GM12878 (cell line): ENCODE measurements around the gene PARD6A. TPM values are rescaled to one million over a fixed set of nuclear protein-coding genes. Genes with fewer than 3 reads are reported as not detected.

Source experiments
- ATAC-seq: fragments of 200-7000 bp; cut with Tn5 transposase; 3 replicates; pipeline ENCODE4 v1.9.1; 2020; ENCODE audit warnings: mild to moderate bottlenecking, moderate library complexity
- BruUV-seq: library from RNA; stranded (reverse); fragments of 400-500 nt; replicated peaks from 2 replicates; lab custom pipeline; 2021; lab: Mats Ljungman, UMichigan
- CTCF ChIA-PET: fragments of 300-600 bp; sonication (Branson Sonifier 250); formaldehyde crosslinking; extraction: SDS; loops from one replicate; lab custom pipeline; 2021; ENCODE audit warnings: inconsistent platforms; lab: Yijun Ruan, JAX
- POLR2A ChIA-PET: fragments of 350-600 bp; formaldehyde crosslinking; extraction: SDS; loops from one replicate; lab custom pipeline; 2021; ENCODE audit warnings: inconsistent platforms; lab: Charles Lee
- RAD21 ChIA-PET: fragments of 300-600 bp; sonication (Branson Sonifier 250); formaldehyde crosslinking; loops from one replicate; lab custom pipeline; 2023; ENCODE audit warnings: antibody characterized with exemption; ENCODE audit not compliant: unreplicated experiment; lab: Charles Lee
- SMC1A ChIA-PET: fragments of 300-600 bp; sonication (Branson Sonifier 250); formaldehyde crosslinking; loops from one replicate; lab custom pipeline; 2023; ENCODE audit not compliant: unreplicated experiment, uncharacterized antibody; lab: Charles Lee
- DNase-seq: peaks from one replicate; pipeline ENCODE4 v3.0.0-alpha.2; 2011; ENCODE audit warnings: low read depth, low spot score
- FAIRE-seq: peaks from 3 replicates; lab custom pipeline; 2011; peaks lifted over from hg19 to GRCh38; lab: Jason Lieb, UNC
- H2AFZ ChIP-seq: 2 replicates; pipeline ENCODE4 v1.6.0; 2011; ENCODE audit warnings: low read depth, low read length, control low read depth; ENCODE audit not compliant: control insufficient read depth
- H3K27ac ChIP-seq: 2 replicates; pipeline ENCODE4 v1.5.1; 2011; ENCODE audit warnings: control low read depth; ENCODE audit not compliant: control insufficient read depth, insufficient read depth
- H3K27me3 ChIP-seq, 2 experiments: replicated peaks in 1 of 2; 2 replicates each; pipeline versions ENCODE4 v1.6.0 to v1.6.1; 2011; ENCODE audit warnings: low read length in 1 of 2; ENCODE audit not compliant: control insufficient read depth in 2 of 2, insufficient read depth in 2 of 2
- H3K36me3 ChIP-seq, 2 experiments: 2 replicates each; pipeline ENCODE4 v1.5.1; 2011; ENCODE audit warnings: low read length in 1 of 2; ENCODE audit not compliant: control insufficient read depth in 2 of 2, insufficient read depth in 2 of 2
- H3K4me1 ChIP-seq: 2 replicates; pipeline ENCODE4 v1.6.1; 2011; ENCODE audit warnings: mild to moderate bottlenecking, low read length, moderate library complexity, mixed read lengths; ENCODE audit not compliant: control insufficient read depth, insufficient read depth
- H3K4me2 ChIP-seq: 2 replicates; pipeline ENCODE4 v1.6.0; 2011; ENCODE audit warnings: control low read depth; ENCODE audit not compliant: control insufficient read depth, insufficient read depth
- H3K4me3 ChIP-seq: fragments of 200-600 bp; sonication (generic); 2 replicates; pipeline ENCODE4 v1.5.1; 2016
- H3K79me2 ChIP-seq: 2 replicates; pipeline ENCODE4 v1.6.0; 2011; ENCODE audit warnings: low read length; ENCODE audit not compliant: control insufficient read depth, insufficient read depth
- H3K9ac ChIP-seq: 2 replicates; pipeline ENCODE4 v1.8.0; 2011; ENCODE audit warnings: low read length, control low read depth, mixed read lengths; ENCODE audit not compliant: control insufficient read depth, insufficient read depth
- H3K9me3 ChIP-seq: replicated peaks from 3 replicates; pipeline ENCODE4 v1.5.1; 2011; ENCODE audit warnings: mild to moderate bottlenecking, low read length; ENCODE audit not compliant: control insufficient read depth, insufficient read depth
- H4K20me1 ChIP-seq: 2 replicates; pipeline ENCODE4 v1.6.0; 2011; ENCODE audit not compliant: control insufficient read depth, insufficient read depth
- BCL11A ChIP-seq: IDR thresholded peaks from 2 replicates; pipeline ENCODE4 v1.6.1; 2011; ENCODE audit warnings: low read depth, low read length
- FOXK2 ChIP-seq: fragments of 450-650 bp; IDR thresholded peaks from 2 replicates; pipeline ENCODE4 v1.6.1; 2017; ENCODE audit warnings: mild to moderate bottlenecking, moderate library complexity
- IRF4 ChIP-seq: IDR thresholded peaks from 2 replicates; pipeline ENCODE4 v1.6.1; 2011; ENCODE audit warnings: low read depth, low read length
- MTA2 ChIP-seq: fragments of 450-650 bp; IDR thresholded peaks from 2 replicates; pipeline ENCODE4 v1.6.1; 2016; ENCODE audit warnings: low read depth, mild to moderate bottlenecking, moderate library complexity
- MYB ChIP-seq: fragments of 150-350 bp; IDR thresholded peaks from 2 replicates; pipeline ENCODE4 v1.6.1; 2014; ENCODE audit warnings: mild to moderate bottlenecking, low read depth, low read length, borderline replicate concordance
- NFXL1 ChIP-seq: fragments of 450-650 bp; IDR thresholded peaks from 2 replicates; pipeline ENCODE4 v1.6.1; 2017; ENCODE audit warnings: antibody characterized with exemption, mild to moderate bottlenecking, borderline replicate concordance
- PAX5 ChIP-seq: IDR thresholded peaks from 2 replicates; pipeline ENCODE4 v1.6.1; 2011; ENCODE audit warnings: low read depth, low read length, borderline replicate concordance
- POU2F2 ChIP-seq: IDR thresholded peaks from 3 replicates; pipeline ENCODE4 v1.6.1; 2011; ENCODE audit warnings: low read depth, mild to moderate bottlenecking, low read length, borderline replicate concordance
- SMC3 ChIP-seq: IDR thresholded peaks from 2 replicates; pipeline ENCODE4 v1.6.1; 2011; ENCODE audit warnings: low read length, improper control_type of control experiment, borderline replicate concordance
- TARDBP ChIP-seq: IDR thresholded peaks from 2 replicates; pipeline ENCODE4 v1.6.1; 2016; ENCODE audit warnings: borderline replicate concordance
- TCF3 ChIP-seq: IDR thresholded peaks from 2 replicates; pipeline ENCODE4 v1.6.1; 2012; ENCODE audit warnings: low read depth, mild to moderate bottlenecking, low read length, borderline replicate concordance; ENCODE audit not compliant: insufficient read depth
- ZBED1 ChIP-seq: IDR thresholded peaks from 2 replicates; pipeline ENCODE4 v1.6.1; 2016; ENCODE audit warnings: borderline replicate concordance
- ZNF24 ChIP-seq: fragments of 450-650 bp; IDR thresholded peaks from 2 replicates; pipeline ENCODE4 v1.6.1; 2017; ENCODE audit warnings: antibody characterized with exemption, mild to moderate bottlenecking
- ZNF274 ChIP-seq: IDR thresholded peaks from one replicate; pipeline ENCODE4 v1.8.0; 2011; ENCODE audit not compliant: insufficient read length, insufficient read depth
- WGBS: methylation state at CpG from one replicate; pipeline ENCODE4 v1.1.6; 2016; ENCODE audit warnings: low lambda C conversion rate; ENCODE audit not compliant: insufficient replicate concordance, insufficient coverage; ENCODE audit errors: missing lambda C conversion rate; 5-methylcytosine and 5-hydroxymethylcytosine counted together
- in situ Hi-C: fragments of 300-500 bp; cut with MboI; formaldehyde crosslinking; loops from 9 replicates; pipeline ENCODE4 v1.14.3; 2018; ENCODE audit warnings: mixed read lengths
- intact Hi-C: fragments of 100-400 bp; cut with micrococcal nuclease; formaldehyde crosslinking; loops from one replicate; pipeline ENCODE4 v1.14.2; 2022; ENCODE audit not compliant: unreplicated experiment
- polyA plus RNA-seq, 11 experiments: library from polyadenylated mRNA; depleted of rRNA in 4 of 11; unstranded in 6 of 11; stranded (reverse) in 5 of 11; fragments of >200 nt; fragmentation: Nextera tagmentation in 4 of 11; fragmentation: Illumina TruSeq in 1 of 11; extraction: Ambion mirVana in 4 of 11; extraction: Trizol in 1 of 11; gene quantifications; 1 replicate in 1 of 11; 2 replicates in 10 of 11; pipeline versions ENCODE4 v1.2.1 to v1.2.3, GENCODE V29; 2011 to 2016; ENCODE audit warnings: inconsistent platforms in 2 of 11, missing spikeins in 2 of 11, low read depth in 1 of 11
- total RNA-seq, 4 experiments: library from RNA; depleted of rRNA in 3 of 4; stranded (reverse); fragments of >200 nt in 3 of 4; fragmentation: Illumina TruSeq in 1 of 4; extraction: Trizol in 1 of 4; gene quantifications; 2 replicates each; pipeline versions ENCODE4 v1.2.1 to v1.2.3, GENCODE V29; 2013 to 2021
- TF ChIP-seq, protein P1 (sequence below): fragments of 150-350 bp; IDR thresholded peaks from 2 replicates; pipeline ENCODE4 v1.6.1; 2014; ENCODE audit warnings: mild to moderate bottlenecking, low read depth, low read length
- TF ChIP-seq, protein P2 (sequence below): IDR thresholded peaks from 2 replicates; pipeline ENCODE4 v1.6.1; 2012; ENCODE audit warnings: low read length, inconsistent platforms
- TF ChIP-seq, protein P3 (sequence below): fragments of 150-350 bp; IDR thresholded peaks from 2 replicates; pipeline ENCODE4 v1.6.1; 2016; ENCODE audit warnings: low read depth, low read length

PARD6A gene
- total and polyA plus RNA-seq, 10 of the 15 experiments (the other 5 are each of a cell fraction or from before 2014, with no cell fraction given), result 0.42 to 10.1 (median 4.4) TPM

DNA sequence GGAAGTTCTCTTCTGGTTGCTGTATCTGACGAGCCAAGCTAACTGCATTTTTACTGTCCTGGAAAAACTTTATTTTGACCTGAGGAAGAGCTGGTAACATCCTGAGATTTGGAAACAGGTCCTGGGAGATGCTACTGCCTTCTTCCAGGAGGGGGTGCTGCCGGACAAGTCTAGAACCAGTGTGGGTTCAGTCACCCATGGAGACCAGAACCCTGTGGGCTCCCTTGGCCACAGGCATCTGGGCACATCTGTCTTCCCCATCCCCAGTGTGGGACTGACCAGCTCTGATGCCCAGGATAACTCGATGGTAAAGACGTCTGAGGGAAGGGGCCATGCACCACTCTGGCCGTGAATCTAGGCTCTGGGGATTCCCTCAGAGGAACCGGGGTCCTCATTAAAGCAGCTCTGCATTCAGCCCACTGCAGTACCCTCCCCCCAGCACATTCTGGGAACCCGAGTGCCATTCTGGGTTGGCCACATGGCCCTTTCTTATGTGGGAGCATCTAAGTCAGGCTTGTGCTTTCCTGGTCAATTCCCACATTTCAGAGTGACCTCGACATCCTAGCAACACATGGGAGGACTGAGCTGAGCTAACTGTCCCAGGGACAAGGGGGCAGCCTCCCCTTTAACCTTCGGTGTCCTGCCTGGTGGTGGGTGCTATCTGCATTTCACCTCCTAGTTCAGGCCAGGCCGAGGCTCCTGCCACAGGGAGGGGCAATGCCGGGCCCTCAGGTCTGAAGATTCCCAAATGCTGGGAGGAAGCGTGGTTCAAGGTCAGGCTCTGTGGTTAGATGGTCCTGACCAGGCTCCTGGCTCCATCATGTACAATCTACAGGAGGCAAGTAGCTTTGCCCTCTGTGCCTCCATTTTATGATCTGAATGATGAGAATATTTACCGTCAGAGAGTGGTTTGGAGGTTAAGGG, 12.2 kb downstream of the PARD6A start:
- in situ Hi-C loops, result no loop called here
- intact Hi-C loops, result loop anchor here (1.0 to 5.0 kb wide), 4 partner anchors 44 to 256 kb away; partner anchors contain the start of genes GFOD2, RANBP10 and TSNAXIP1
- FAIRE-seq (peak; percentile 98), DNase-seq (no peak), ATAC-seq (peak; percentile 59)
- H3K9me3 ChIP-seq, result no peaks in the 10 kb centered on the region
- H3K36me3 ChIP-seq, result no peaks in the 10 kb centered on the region
- no peaks in the 10 kb centered on the region for H3K27me3 ChIP-seq
- H3K4me3 ChIP-seq, result no peak overlapping the region
- ChIA-PET SMC1A (interaction anchor here (0.6 to 2.2 kb wide), 14 partner anchors 21 to 256 kb away, joined by 3 to 8 read pairs (median 4); partner anchors contain the start of gene CTCF), CTCF (interaction anchor here (0.6 to 11.9 kb wide), 44 partner anchors 10 to 398 kb away, joined by 3 to 196 read pairs (median 4); partner anchors contain the start of genes ACD, ATP6V0D1, DDX28 and DUS2), RAD21 (interaction anchor here (0.8 to 3.1 kb wide), 16 partner anchors 10 to 256 kb away, joined by 3 to 19 read pairs (median 4); partner anchors contain the start of genes EDC4, GFOD2, NUTF2 and RANBP10), POLR2A (interaction anchor here (0.5 to 0.9 kb wide), 2 partner anchors 13 to 41 kb away, joined by 3 to 4 read pairs; no protein-coding TSS in a partner anchor)
- H3K4me2 ChIP-seq, result no peak overlapping the region
- peaks cover 24% of the 10 kb centered on the region for H3K4me1 ChIP-seq
- BruUV-seq, result no TSS peak
- no peak overlapping the region for H3K9ac ChIP-seq
- H2AFZ ChIP-seq, result no peak overlapping the region; the same call in 1 of the 2 replicates
- H3K79me2 ChIP-seq, result no peaks in the 10 kb centered on the region
- H3K27ac ChIP-seq, result no peak overlapping the region
- H4K20me1 ChIP-seq, result no peaks in the 10 kb centered on the region
- WGBS, result 39% methylated on average over 13 of the region's 13 CpGs
- peak; percentile 73; the same call in 1 of the 2 replicates for TF ChIP-seq SMC3
- TF ChIP-seq PAX5, result peak; percentile 93
- TF ChIP-seq, protein P1, sequence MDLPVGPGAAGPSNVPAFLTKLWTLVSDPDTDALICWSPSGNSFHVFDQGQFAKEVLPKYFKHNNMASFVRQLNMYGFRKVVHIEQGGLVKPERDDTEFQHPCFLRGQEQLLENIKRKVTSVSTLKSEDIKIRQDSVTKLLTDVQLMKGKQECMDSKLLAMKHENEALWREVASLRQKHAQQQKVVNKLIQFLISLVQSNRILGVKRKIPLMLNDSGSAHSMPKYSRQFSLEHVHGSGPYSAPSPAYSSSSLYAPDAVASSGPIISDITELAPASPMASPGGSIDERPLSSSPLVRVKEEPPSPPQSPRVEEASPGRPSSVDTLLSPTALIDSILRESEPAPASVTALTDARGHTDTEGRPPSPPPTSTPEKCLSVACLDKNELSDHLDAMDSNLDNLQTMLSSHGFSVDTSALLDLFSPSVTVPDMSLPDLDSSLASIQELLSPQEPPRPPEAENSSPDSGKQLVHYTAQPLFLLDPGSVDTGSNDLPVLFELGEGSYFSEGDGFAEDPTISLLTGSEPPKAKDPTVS, result no peak
- no peak for TF ChIP-seq ZNF274
- TF ChIP-seq NFXL1, result no peak
- no peak for TF ChIP-seq ZNF24
- TF ChIP-seq, protein P2, sequence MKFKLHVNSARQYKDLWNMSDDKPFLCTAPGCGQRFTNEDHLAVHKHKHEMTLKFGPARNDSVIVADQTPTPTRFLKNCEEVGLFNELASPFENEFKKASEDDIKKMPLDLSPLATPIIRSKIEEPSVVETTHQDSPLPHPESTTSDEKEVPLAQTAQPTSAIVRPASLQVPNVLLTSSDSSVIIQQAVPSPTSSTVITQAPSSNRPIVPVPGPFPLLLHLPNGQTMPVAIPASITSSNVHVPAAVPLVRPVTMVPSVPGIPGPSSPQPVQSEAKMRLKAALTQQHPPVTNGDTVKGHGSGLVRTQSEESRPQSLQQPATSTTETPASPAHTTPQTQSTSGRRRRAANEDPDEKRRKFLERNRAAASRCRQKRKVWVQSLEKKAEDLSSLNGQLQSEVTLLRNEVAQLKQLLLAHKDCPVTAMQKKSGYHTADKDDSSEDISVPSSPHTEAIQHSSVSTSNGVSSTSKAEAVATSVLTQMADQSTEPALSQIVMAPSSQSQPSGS, result no peak
- TF ChIP-seq POU2F2, result 0 out of 3 replicates have a peak, but pooled peaks have one; percentile 16
- TF ChIP-seq, protein P3, sequence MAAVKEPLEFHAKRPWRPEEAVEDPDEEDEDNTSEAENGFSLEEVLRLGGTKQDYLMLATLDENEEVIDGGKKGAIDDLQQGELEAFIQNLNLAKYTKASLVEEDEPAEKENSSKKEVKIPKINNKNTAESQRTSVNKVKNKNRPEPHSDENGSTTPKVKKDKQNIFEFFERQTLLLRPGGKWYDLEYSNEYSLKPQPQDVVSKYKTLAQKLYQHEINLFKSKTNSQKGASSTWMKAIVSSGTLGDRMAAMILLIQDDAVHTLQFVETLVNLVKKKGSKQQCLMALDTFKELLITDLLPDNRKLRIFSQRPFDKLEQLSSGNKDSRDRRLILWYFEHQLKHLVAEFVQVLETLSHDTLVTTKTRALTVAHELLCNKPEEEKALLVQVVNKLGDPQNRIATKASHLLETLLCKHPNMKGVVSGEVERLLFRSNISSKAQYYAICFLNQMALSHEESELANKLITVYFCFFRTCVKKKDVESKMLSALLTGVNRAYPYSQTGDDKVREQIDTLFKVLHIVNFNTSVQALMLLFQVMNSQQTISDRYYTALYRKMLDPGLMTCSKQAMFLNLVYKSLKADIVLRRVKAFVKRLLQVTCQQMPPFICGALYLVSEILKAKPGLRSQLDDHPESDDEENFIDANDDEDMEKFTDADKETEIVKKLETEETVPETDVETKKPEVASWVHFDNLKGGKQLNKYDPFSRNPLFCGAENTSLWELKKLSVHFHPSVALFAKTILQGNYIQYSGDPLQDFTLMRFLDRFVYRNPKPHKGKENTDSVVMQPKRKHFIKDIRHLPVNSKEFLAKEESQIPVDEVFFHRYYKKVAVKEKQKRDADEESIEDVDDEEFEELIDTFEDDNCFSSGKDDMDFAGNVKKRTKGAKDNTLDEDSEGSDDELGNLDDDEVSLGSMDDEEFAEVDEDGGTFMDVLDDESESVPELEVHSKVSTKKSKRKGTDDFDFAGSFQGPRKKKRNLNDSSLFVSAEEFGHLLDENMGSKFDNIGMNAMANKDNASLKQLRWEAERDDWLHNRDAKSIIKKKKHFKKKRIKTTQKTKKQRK, result no peak
- no peak for TF ChIP-seq BCL11A
- TF ChIP-seq ZBED1, result no peak
- TF ChIP-seq TARDBP, result no peak
- TF ChIP-seq MYB, result no peak
- no peak for TF ChIP-seq MTA2
- peak; percentile 70 for TF ChIP-seq IRF4
- TF ChIP-seq FOXK2, result no peak
- TF ChIP-seq TCF3, result 0 out of 2 replicates have a peak, but pooled peaks have one; percentile 37
